GM19043 (cell line): Measurements from ENCODE around the gene ZBTB43.
"Not testable (repeated sequence)": the region's sequence is repeated elsewhere in the genome, so short reads cannot be mapped to it uniquely, and the experiment has no call there.

Experiments used
- ATAC-seq: cut with Tn5 transposase; IDR thresholded peaks from one replicate; pipeline ENCODE4 v1.9.1; 2021; ENCODE audit warnings: low read depth; ENCODE audit not compliant: unreplicated experiment

The ZBTB43 gene

DNA sequence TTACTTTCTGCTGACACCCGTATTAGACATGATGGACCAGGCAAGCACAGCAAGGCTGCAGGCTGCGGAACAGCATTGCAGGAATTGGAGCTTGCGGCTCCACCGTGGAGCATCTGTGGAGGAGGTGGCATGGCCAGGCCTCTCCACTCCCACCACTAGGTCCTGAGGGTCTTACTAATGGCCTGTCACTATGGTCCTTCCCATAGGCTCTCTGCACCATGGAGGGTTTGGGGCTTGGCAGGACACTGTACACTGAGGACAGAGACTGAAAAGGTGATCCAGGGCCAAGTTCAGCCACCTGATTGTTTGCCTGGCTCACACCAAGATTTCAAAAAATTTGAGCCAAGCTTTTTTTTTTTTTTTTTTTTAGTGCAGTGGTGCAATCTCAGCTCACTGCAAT is 14.3 kb upstream of the ZBTB43 start:
- no peak for ATAC-seq

DNA sequence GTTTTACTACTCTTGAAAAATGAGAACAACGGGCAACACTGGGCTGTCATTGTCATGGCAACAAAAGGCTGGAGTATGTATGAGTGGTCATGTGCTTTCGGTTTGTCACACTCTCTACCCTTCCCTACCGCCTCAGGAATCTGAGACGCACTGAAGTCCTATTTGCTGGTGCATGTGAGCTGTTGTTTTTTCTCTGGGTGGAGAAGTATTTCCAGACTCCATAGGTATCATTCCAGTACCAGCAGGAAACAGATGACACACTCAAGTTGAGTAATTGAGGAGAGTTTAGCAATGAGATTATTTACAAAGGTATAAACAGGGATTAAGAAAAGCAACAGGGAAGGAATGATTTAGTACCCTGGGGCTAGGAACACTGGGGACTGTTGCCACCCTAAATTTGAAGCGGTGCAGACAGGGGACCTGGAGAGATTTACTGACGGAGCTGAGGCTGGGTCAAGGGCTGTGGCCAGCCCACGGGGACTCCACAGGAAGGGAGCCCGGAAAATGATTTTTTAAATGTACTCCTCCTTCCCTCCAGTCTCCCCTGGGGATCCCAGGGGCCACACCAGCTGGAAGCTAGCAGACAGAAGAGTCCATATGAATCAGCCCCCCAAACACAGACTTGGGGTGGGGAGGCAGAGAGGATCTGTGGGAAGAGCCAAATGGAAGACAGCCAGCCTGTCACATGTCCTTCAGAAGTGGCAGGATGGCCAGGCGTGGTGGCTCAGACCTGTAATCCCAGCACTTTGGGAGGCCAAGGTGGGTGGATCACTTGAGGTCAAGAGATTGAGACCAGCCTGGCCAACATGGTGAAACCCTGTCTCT is 13.2 kb upstream of the ZBTB43 start:
- ATAC-seq = no peak

DNA sequence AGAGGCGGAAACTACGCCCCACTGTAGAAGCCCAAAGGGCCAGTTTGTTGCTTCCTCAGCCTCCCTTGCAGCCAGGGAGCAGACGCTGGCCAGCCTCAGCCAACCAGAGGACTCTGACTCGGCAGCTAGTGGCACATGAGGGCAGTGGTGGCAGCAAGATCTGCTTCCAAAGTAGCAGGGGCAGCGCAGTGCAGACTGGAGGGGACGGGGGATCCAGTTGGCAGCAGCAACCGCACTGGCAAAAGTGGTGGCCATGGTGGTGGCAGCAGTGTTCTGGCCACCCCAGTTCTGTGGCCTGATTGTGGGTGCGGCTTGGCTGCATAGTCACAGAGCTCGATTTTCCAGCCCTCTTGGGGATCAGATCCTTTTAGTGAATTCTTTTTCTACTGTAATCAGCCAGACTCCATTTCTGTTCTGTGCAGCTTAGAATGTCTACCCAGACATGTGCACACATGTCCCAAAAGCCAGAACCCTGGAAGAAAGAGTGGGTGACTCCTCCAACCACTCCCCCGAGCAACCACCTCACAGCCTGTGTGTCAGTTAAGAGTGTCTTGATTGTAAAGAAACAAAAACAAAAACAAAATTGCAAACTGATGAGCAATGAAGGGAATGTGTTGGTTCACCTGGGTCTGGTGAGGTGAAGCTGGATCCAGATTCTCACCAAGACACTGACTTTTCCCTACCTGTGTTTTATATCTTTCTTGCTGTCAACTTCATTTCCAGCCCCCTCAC is 11.0 kb upstream of the ZBTB43 start:
- no peak for ATAC-seq

DNA sequence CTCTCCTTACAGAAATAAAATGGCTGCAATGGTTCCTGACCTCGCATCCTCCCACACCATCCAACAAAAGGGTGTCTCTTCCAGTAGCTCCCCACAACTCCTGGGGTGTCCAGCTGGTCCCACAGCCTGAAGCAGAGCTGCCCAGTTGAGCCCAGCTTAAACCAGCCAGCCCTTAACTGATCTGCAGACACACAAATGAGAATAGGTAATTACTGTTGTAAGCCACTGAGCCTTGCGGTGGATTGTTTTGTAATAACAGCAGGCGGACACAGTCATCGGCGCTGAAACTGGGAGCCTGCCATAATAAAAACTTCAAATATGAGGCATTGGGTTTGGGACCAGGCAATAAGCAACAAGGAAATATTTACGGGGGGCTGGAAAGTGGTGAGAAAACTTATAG is 10.4 kb upstream of the ZBTB43 start:
- ATAC-seq = no peak

DNA sequence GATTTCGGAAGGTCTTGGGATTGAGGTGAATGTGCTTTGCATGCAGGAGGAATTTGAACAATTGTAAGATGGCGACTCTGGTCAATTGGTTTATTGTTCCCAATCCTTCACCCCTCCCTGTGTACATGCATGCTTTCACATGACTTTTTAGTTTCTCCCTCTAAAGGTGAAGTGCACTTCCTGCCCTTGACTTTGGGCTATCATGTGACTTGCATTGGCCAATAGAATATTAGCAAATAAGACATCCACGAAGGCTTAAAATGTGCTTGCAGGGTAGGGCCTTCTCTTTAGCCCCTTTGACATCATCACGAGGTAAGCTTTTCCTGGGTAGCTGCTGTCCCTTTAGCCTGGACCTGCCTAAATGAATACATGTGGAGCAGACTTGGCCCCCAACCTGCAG is 8.1 kb upstream of the ZBTB43 start:
- no peak for ATAC-seq

DNA sequence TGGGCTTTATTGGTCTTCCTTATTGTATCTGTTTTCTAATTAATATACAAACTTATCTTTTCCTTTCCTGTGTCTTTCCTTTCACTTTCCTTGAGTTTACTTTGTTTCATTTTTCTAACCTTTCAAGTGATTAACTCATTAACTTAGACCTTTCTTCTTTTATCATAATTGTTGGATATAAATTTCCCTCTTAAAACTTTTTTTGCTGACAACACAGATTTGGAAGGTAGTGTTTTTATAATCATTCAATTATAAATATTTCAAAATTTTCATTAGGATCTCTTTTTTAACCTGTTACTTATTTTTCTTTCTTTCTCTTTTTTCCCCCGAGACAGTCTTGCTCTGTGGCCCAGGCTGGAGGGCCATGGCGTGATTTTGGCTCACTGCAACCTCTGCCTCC is 6.9 kb upstream of the ZBTB43 start:
- ATAC-seq = no peak

DNA sequence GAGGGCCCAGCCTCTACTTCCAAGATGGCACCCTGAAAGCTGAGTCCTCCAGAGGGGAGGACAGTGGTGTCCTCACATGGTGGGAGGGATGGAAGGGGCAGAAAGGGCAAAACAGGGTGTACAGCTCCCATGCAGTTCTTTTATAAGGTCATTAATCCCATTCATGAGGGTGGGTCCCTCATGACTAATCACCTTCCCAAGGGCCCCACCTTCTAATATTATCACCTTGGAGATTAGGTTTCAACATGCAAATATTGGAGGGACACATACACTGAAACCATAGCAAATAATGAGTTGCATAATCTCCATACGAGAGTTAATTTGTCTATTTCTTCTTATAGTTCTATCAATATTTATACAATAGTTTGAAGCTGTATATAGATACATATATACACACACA is 5.8 kb upstream of the ZBTB43 start:
- ATAC-seq = no peak

DNA sequence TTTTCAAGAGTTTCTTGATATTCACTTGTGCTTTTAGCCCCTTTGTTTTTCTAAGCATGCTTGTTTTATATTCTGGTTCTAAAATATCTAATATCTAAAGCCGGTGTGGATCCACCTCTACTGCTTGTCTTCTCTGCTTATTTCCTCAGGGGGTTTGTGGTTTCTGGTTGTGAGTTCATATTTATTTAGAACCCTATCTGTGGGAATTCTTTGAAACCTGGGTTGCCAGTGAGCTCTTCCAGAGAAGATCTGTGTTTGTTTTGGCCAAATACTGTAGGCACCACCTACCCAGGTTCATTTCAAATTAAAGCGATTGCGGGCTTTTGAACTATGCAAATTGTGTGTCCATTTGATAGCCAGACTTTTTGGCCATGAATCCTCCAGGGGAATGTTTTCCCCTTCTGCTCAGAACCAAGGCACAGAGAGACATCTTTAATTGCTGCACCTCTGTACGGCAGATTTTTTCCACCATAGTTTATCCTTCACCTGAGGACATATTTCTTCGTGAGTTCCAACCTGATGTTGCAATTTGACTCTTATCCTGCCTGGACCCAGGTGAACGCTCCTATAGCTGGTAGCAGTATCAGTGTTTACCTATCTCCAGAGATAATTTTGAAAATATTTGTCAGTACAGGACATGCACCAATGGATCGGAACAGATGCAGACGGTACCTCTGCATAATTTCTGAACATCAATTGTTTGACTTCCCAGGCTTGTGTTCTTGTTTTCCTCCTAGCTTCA is 2.4 kb upstream of the ZBTB43 start:
- ATAC-seq = no peak

DNA sequence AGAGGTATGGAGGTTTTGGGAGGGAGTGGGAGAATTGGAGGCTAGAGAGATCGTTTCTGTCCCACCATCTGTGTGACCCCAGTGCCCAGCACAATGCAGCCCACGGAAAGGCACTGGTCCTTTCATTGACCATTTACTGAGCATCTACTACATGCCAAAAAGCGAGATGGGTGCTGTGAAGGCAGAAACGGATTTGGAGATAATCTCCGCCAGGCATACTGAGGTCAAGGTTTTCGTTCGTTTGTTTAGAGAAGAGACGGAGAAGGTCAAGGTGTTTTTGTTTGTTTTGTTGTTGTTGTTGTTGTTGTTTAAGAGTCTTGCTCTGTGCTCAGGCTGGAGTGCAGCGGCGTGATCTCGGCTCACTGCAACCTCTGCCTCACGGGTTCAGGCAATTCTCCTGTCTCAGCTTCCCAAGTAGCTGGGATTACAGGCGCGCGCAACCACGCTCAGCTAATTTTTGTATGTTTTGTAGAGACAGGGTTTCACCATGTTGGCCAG is 593 bp upstream of the ZBTB43 start:
- no peak for ATAC-seq

DNA sequence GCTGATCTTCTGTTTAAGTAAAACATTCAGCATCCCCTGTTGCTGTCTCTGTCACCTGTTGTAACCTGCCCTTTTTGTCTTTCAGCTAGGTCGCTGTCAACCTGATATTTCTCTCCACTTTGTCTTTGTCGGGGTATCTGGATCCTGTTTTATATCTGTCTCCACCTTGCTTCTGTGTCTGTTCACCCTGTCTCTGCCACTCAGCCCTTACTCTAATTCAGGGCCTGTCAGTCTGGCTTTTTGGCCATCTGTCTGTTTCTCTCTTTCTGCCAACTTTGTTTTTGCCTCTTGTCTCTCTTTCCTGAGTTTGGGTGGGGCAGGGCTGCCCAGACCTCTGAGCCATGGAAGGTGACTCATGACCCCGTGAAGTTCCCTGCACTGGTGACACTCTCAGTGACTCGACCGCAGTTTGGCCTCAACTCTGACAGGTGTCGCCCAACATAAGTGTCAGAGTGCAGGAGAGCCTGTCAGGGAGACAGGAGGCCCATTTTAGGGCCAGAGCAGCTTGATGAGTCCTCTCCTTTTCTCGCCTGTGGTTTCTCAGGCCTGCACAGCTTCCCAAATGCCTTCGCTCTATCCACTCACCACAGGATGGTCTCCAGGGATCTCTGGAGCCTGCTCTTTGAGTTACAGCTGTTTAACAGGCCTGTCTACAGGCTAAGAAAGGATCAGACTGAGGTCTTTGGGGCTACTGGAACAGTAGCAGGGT is 868 bp downstream of the ZBTB43 start:
- peak; percentile 87 for ATAC-seq

DNA sequence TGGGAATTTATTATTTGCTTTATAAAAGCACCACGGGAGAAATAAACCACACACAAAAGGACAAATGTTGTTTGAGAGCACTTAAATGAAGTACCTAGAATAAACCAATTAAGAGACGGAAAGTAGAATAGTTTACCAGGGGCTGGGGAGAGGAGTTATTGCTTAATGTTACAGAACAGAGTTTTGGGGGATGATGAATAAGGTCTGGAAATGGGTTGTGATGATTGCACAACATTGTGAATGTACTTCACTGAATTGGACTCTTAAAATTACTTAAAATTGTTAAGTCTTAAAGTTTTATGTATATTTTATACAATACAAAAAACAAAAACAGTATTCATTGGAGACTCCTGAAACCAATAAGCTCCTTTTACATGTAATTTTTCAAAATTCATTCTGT is 1.5 kb downstream of the ZBTB43 start:
- no peak for ATAC-seq

DNA sequence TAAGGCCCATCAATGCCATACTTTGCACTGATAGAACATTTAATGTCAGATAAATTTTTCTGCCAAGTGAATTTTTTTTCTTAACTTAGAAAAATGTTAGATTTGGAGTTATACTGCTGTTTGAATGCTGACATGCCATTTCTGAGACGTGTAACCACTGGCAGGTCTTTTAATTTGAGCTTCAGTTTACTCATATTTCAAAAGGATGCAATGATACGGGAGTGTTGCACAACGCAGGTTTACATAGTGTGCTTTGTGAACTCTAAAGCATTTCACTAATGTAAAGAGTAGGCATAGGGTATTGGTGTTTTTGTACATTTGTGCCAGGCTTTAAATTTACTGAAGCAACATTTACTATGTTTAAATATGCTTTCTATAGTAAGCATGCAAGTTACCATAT is 4.2 kb downstream of the ZBTB43 start:
- ATAC-seq = no peak

DNA sequence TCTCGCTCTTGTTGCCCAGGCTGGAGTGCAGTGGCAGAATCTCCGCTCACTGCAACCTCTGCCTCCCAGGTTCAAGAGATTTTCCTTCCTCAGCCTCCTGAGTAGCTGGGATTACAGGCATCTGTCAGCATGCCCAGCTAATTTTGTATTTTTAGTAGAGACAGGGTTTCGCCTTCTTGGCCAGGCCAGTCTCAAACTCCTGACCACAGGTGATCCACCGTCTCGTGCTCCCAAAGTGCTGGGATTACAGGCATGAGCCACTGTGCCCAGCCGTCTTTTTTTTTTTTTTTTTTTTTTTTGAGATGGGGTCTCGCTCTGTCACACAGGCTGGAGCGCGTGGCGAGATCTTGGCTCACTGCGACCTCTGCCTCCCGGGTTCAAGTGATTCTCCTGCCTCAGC is 5.4 kb downstream of the ZBTB43 start:
- ATAC-seq = not testable (repeated sequence)

DNA sequence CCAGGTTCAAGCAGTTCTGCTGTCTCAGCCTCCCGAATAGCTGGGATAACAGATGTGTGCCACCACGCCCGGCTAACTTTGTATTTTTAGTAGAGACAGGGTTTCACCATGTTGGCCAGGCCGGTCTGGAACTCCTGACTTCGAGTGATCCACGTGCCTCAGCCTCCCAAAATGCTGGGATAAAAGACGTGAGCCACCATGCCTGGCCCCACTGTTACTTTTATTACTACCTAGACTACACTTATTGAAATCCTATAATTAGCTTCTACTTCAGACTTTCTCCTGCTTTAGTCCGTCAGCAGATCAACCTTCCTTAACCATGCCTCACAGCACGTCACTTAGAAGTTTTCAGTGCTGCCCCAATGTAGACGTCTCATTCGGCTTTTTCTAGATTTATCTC is 8.2 kb downstream of the ZBTB43 start:
- ATAC-seq = no peak

DNA sequence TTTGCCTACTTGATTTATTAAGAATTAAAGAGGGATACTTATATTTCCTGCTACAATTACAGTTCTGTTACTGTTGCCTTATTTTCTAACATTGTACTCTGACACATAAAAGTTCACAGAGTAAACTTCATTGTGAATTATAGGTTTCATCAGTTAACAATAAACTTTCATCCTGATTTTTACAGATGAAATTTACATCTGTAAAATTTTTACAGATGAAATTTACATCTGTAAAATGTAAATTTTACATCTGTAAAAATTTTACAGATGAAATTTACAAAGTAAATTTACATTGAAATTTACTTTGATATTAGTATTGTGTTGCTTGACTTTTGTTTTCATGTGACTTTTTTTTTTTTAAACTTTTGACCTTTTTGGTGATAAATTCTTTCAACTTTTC is 9.3 kb downstream of the ZBTB43 start:
- ATAC-seq = no peak

DNA sequence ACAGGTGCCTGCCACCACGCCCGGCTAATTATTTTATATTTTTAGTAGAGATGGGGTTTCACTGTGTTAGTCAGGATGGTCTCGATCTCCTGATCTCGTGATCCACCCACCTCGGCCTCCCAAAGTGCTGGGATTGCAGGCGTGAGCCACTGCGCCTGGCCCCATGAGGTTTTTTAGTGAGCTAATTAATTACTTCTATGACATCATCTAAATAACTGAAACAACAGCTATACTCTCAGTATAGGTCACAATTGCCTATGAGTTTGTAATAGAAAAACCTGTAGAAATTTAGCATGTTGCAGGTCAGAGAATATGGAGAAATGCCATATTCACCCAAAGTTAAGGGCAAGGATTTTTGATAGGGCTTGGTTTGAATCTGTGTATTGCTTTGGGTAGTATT is 12.8 kb downstream of the ZBTB43 start:
- not testable (repeated sequence) for ATAC-seq

DNA sequence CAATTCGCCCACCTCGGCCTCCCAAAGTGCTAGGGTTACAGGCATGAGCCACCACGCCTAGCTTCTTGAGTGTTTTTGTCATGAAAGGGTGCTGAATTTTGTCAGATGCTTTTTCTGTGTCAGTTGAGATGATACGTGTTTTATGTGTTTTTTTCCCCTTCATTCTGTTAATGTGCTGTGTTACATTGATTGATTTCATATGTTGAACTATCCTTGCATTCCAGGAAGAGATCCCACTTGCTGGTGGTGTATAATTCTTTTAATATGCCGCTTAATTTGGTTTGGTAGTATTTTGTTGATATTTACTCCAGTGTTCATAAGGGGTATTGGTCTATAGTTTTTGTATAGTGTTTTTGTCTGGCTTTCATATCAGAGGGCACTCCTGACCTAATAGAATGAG is 13.6 kb downstream of the ZBTB43 start:
- ATAC-seq = no peak

DNA sequence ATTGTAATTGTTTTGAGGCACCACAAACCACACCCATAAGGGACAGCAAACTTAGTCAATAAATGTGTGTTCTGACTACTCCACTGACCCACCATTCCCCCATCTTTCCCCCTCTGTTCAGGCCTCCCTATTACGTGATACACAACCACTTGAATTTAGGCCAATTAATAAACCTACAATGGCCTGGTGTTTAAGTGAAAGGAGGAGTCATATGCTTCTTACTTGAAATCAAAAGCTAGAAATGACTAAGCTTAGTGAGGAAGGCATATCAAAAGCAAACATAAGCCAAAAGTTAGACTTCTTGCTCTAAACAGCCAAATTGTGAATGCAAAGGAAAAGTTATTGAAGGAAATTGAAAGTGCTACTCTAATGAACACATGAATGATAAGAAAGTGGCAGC is 14.6 kb downstream of the ZBTB43 start:
- ATAC-seq = no peak

DNA sequence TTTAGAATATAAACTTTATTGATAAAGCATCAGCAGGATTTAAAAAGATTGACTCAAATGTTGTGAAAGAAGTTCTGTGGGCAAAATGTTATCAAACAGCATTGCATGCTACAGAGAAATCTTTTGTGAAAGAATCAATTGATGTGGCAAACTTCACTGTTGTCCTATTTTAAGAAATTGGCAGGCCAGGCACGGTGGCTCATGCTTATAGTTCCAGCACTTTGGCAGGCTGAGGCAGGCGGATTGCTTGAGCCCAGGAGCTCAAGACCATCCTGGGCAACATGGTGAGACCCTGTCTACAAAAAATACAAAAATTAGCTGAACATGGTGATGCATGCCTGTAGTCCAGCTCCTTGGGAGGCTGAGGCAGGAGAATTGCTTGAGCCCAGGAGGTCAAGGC is 17.4 kb downstream of the ZBTB43 start:
- ATAC-seq = no peak

DNA sequence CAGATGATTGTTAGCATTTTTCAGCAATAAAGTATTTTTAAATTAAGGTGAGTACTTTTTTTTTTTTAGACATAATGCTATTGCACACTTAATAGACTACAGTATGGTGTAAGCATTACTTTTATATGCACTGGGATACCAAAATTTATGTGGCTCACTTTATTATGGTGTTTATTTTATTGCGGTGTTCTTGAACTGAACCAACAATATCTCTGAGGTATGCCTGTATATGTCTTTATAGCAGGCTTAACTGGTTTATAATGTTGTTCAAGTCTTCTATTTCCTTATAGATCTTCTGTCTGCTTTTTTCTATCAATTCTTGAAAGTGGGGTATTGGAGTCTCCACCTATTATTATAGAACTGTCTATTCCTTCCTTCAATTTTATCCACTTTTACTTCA is 18.0 kb downstream of the ZBTB43 start:
- no peak for ATAC-seq

DNA sequence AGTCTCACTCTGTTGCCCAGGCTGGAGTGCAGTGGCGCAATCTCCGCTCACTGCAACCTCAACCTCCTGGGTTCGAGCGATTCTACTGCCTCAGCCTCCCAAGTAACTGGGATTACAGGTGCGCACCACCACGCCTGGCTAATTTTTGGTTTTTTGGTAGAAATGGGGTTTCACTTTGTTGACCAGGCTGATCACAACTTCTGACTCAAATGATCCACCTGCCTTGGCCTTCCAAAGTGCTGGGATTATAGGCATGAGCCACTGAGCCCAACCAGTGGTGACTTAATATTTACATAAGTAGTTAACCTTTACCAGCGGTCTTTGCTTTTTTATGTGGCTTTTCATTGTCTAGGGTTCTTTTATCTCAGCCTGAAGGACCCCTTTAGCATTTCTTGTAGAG is 19.2 kb downstream of the ZBTB43 start:
- not testable (repeated sequence) for ATAC-seq
